ENCODE results near the gene RHO.
A peak's percentile ranks its signal among the peaks of the same experiment; 100 is the strongest.

RHO gene

GRCh38 chr3:129521611-129522010 lies 6.8 kb upstream of the RHO start:
- no peaks in the 10 kb centered on the region for H3K9me3 Mint-ChIP-seq
- peaks cover 7% of the 10 kb centered on the region for H3K36me3 Mint-ChIP-seq
- peaks cover 13% of the 10 kb centered on the region for H3K4me1 Mint-ChIP-seq
- no peaks in the 10 kb centered on the region for H3K27me3 Mint-ChIP-seq
- no peak for DNase-seq (ENCODE audit: low spot score in 2 of 2)
- H3K27ac Mint-ChIP-seq, result no peak overlapping the region
- H3K4me3 Mint-ChIP-seq, result no peak overlapping the region
- no peak for ATAC-seq (ENCODE audit: low read depth)

- DNase-seq (ENCODE audit: low spot score in 2 of 2), result no peak
- H3K4me3 Mint-ChIP-seq, result no peak overlapping the region
- H3K27me3 Mint-ChIP-seq, result no peaks in the 10 kb centered on the region
- no peaks in the 10 kb centered on the region for H3K36me3 Mint-ChIP-seq
- H3K27ac Mint-ChIP-seq, result no peak overlapping the region
- peaks cover 17% of the 10 kb centered on the region for H3K4me1 Mint-ChIP-seq
- ATAC-seq (ENCODE audit: low read depth), result no peak
- no peaks in the 10 kb centered on the region for H3K9me3 Mint-ChIP-seq
These were observed 5.5 kb upstream of the RHO start for GRCh38 chr3:129522953-129523352.

GRCh38 chr3:129524081-129524480 lies 4.4 kb upstream of the RHO start:
- ATAC-seq (ENCODE audit: low read depth), result no peak
- Mint-ChIP-seq H3K27me3 (no peaks in the 10 kb centered on the region), H3K27ac (no peak overlapping the region), H3K4me3 (no peak overlapping the region), H3K9me3 (no peaks in the 10 kb centered on the region), H3K36me3 (no peaks in the 10 kb centered on the region), H3K4me1 (peaks cover 17% of the 10 kb centered on the region)
- no peak for DNase-seq (ENCODE audit: low spot score in 2 of 2)

- H3K9me3 Mint-ChIP-seq, result no peaks in the 10 kb centered on the region
- DNase-seq (ENCODE audit: low spot score in 2 of 2), result no peak
- H3K27me3 Mint-ChIP-seq, result no peaks in the 10 kb centered on the region
- peaks cover 17% of the 10 kb centered on the region for H3K4me1 Mint-ChIP-seq
- H3K4me3 Mint-ChIP-seq, result no peak overlapping the region
- no peak for ATAC-seq (ENCODE audit: low read depth)
- H3K27ac Mint-ChIP-seq, result peak overlapping the region; percentile 78
- H3K36me3 Mint-ChIP-seq, result no peaks in the 10 kb centered on the region
These were observed 3.0 kb upstream of the RHO start for GRCh38 chr3:129525341-129525968.

GRCh38 chr3:129526121-129526900 lies 2.1 kb upstream of the RHO start:
- ATAC-seq (ENCODE audit: low read depth), result peak; percentile 100
- Mint-ChIP-seq H3K27me3 (no peaks in the 10 kb centered on the region), H3K27ac (peak overlapping the region; percentile 78), H3K4me3 (no peak overlapping the region), H3K36me3 (no peaks in the 10 kb centered on the region), H3K4me1 (peaks cover 17% of the 10 kb centered on the region), H3K9me3 (no peaks in the 10 kb centered on the region)
- peak; percentile 35 to 67 for DNase-seq (ENCODE audit: low spot score in 2 of 2)

GRCh38 chr3:129527262-129527661 lies 1.2 kb upstream of the RHO start:
- peaks cover 17% of the 10 kb centered on the region for H3K4me1 Mint-ChIP-seq
- peak overlapping the region; percentile 50 for H3K27ac Mint-ChIP-seq
- ATAC-seq (ENCODE audit: low read depth) (no peak), DNase-seq (ENCODE audit: low spot score in 2 of 2) (no peak)
- no peaks in the 10 kb centered on the region for H3K36me3 Mint-ChIP-seq
- H3K27me3 Mint-ChIP-seq, result no peaks in the 10 kb centered on the region
- H3K9me3 Mint-ChIP-seq, result no peaks in the 10 kb centered on the region
- no peak overlapping the region for H3K4me3 Mint-ChIP-seq

- Mint-ChIP-seq H3K9me3 (no peaks in the 10 kb centered on the region), H3K4me3 (no peak overlapping the region), H3K36me3 (no peaks in the 10 kb centered on the region), H3K27me3 (no peaks in the 10 kb centered on the region), H3K27ac (no peak overlapping the region), H3K4me1 (peaks cover 17% of the 10 kb centered on the region)
- no peak for DNase-seq (ENCODE audit: low spot score in 2 of 2)
- no peak for ATAC-seq (ENCODE audit: low read depth)
These were observed 1.2 kb downstream of the RHO start for GRCh38 chr3:129529436-129530210.

- H3K4me3 Mint-ChIP-seq, result no peak overlapping the region
- no peaks in the 10 kb centered on the region for H3K36me3 Mint-ChIP-seq
- H3K9me3 Mint-ChIP-seq, result no peaks in the 10 kb centered on the region
- peaks cover 13% of the 10 kb centered on the region for H3K4me1 Mint-ChIP-seq
- ATAC-seq (ENCODE audit: low read depth) (no peak), DNase-seq (ENCODE audit: low spot score in 2 of 2) (no peak)
- H3K27ac Mint-ChIP-seq, result no peak overlapping the region
- no peaks in the 10 kb centered on the region for H3K27me3 Mint-ChIP-seq
These were observed 1.9 kb downstream of the RHO start for GRCh38 chr3:129530251-129530791.

GRCh38 chr3:129530821-129531220 lies 2.4 kb downstream of the RHO start:
- H3K4me3 Mint-ChIP-seq, result no peak overlapping the region
- no peaks in the 10 kb centered on the region for H3K9me3 Mint-ChIP-seq
- no peak overlapping the region for H3K27ac Mint-ChIP-seq
- peaks cover 13% of the 10 kb centered on the region for H3K4me1 Mint-ChIP-seq
- ATAC-seq (ENCODE audit: low read depth) (no peak), DNase-seq (ENCODE audit: low spot score in 2 of 2) (no peak)
- no peaks in the 10 kb centered on the region for H3K27me3 Mint-ChIP-seq
- no peaks in the 10 kb centered on the region for H3K36me3 Mint-ChIP-seq

GRCh38 chr3:129531699-129532098 lies 3.3 kb downstream of the RHO start:
- H3K4me3 Mint-ChIP-seq, result no peak overlapping the region
- no peaks in the 10 kb centered on the region for H3K36me3 Mint-ChIP-seq
- no peak overlapping the region for H3K27ac Mint-ChIP-seq
- ATAC-seq (ENCODE audit: low read depth) (no peak), DNase-seq (ENCODE audit: low spot score in 2 of 2) (no peak)
- H3K27me3 Mint-ChIP-seq, result peaks cover 1% of the 10 kb centered on the region
- no peaks in the 10 kb centered on the region for H3K9me3 Mint-ChIP-seq
- H3K4me1 Mint-ChIP-seq, result peaks cover 7% of the 10 kb centered on the region

GRCh38 chr3:129532261-129532660 lies 3.8 kb downstream of the RHO start:
- H3K27me3 Mint-ChIP-seq, result peaks cover 1% of the 10 kb centered on the region
- H3K4me3 Mint-ChIP-seq, result no peak overlapping the region
- no peak overlapping the region for H3K27ac Mint-ChIP-seq
- DNase-seq (ENCODE audit: low spot score in 2 of 2) (no peak), ATAC-seq (ENCODE audit: low read depth) (no peak)
- peaks cover 3% of the 10 kb centered on the region for H3K4me1 Mint-ChIP-seq
- no peaks in the 10 kb centered on the region for H3K9me3 Mint-ChIP-seq
- H3K36me3 Mint-ChIP-seq, result no peaks in the 10 kb centered on the region

- peaks cover 1% of the 10 kb centered on the region for H3K27me3 Mint-ChIP-seq
- no peak overlapping the region for H3K27ac Mint-ChIP-seq
- no peaks in the 10 kb centered on the region for H3K36me3 Mint-ChIP-seq
- peaks cover 1% of the 10 kb centered on the region for H3K4me1 Mint-ChIP-seq
- no peak for ATAC-seq (ENCODE audit: low read depth)
- no peaks in the 10 kb centered on the region for H3K9me3 Mint-ChIP-seq
- DNase-seq (ENCODE audit: low spot score in 2 of 2), result no peak
- no peak overlapping the region for H3K4me3 Mint-ChIP-seq
These were observed 5.0 kb downstream of the RHO start for GRCh38 chr3:129533406-129533805.

GRCh38 chr3:129534428-129535027 lies 6.1 kb downstream of the RHO start:
- Mint-ChIP-seq H3K27me3 (peaks cover 1% of the 10 kb centered on the region), H3K9me3 (no peaks in the 10 kb centered on the region), H3K4me1 (peaks cover 2% of the 10 kb centered on the region), H3K4me3 (no peak overlapping the region), H3K27ac (no peak overlapping the region), H3K36me3 (no peaks in the 10 kb centered on the region)
- ATAC-seq (ENCODE audit: low read depth), result no peak
- DNase-seq (ENCODE audit: low spot score in 2 of 2), result no peak

GRCh38 chr3:129535075-129535474 lies 6.6 kb downstream of the RHO start:
- Mint-ChIP-seq H3K27ac (no peak overlapping the region), H3K27me3 (peaks cover 1% of the 10 kb centered on the region), H3K4me3 (no peak overlapping the region), H3K4me1 (peaks cover 2% of the 10 kb centered on the region), H3K36me3 (no peaks in the 10 kb centered on the region), H3K9me3 (no peaks in the 10 kb centered on the region)
- DNase-seq (ENCODE audit: low spot score in 2 of 2) (no peak), ATAC-seq (ENCODE audit: low read depth) (no peak)

Measured in memory B cell (primary cell).